Measurements from ENCODE around the gene ENPP4. TPM values are rescaled to one million over a fixed set of nuclear protein-coding genes. Genes with fewer than 3 reads are reported as not detected.
"Not testable (repeated sequence)": the region's sequence is repeated elsewhere in the genome, so short reads cannot be mapped to it uniquely, and the experiment has no call there.

ENPP4 gene
- total and polyA plus RNA-seq, 2 of the 4 experiments (the other 2 are of a cell fraction) = under 0.01 to 0.03 TPM

DNA sequence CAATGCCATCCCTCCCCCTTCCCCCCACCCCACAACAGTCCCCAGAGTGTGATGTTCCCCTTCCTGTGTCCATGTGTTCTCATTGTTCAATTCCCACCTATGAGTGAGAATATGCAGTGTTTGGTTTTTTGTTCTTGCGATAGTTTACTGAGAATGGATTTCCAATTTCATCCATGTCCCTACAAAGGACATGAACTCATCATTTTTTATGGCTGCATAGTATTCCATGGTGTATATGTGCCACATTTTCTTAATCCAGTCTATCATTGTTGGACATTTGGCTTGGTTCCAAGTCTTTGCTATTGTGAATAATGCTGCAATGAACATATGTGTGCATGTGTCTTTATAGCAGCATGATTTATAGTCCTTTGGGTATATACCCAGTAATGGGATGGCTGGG, 1.5 kb downstream of the ENPP4 start:
- H2BK5ac ChIP-seq (ENCODE audit: low read depth, low read length, poor library complexity, severe bottlenecking); H2BK120ac ChIP-seq (ENCODE audit: low read depth, low read length); H3K9me1 ChIP-seq (ENCODE audit: insufficient read depth, low read length); BruUV-seq (replicated peaks); intact Hi-C loops (cut with micrococcal nuclease); H3K9me3 ChIP-seq (ENCODE audit: control insufficient read depth, insufficient read depth, low read length); H2AFZ ChIP-seq (replicated peaks; ENCODE audit: low read length, poor library complexity); H3K79me1 ChIP-seq (ENCODE audit: low read depth in 1 of 2, low read length in 2 of 2); H3K4me3 ChIP-seq (ENCODE audit: insufficient read depth, low read depth, low read length); H3K36me3 ChIP-seq (ENCODE audit: control insufficient read depth, insufficient read depth, low read length); H3K27me3 ChIP-seq (ENCODE audit: control insufficient read depth, insufficient read depth, low read length); dilution Hi-C loops (cut with HindIII; ENCODE audit: low sequenced_read_pairs, unreplicated experiment); ATAC-seq (ENCODE audit: low read depth); H2AK5ac ChIP-seq (ENCODE audit: low read depth, low read length); POLR2A ChIA-PET (ENCODE audit: unreplicated experiment); H2BK15ac ChIP-seq (ENCODE audit: low read depth, low read length); H3K14ac ChIP-seq (replicated peaks; ENCODE audit: low read depth, low read length); in situ Hi-C loops (cut with MboI; ENCODE audit: low sequenced_read_pairs); H4K8ac ChIP-seq (ENCODE audit: low read depth in 2 of 2, low read length in 2 of 2); H3K18ac ChIP-seq (ENCODE audit: low read depth, low read length); H4K20me1 ChIP-seq (ENCODE audit: insufficient read depth, low read length); H4K91ac ChIP-seq (ENCODE audit: insufficient read depth, low read depth, low read length); H3K23ac ChIP-seq (ENCODE audit: low read depth, low read length); H3K4me1 ChIP-seq (ENCODE audit: control insufficient read depth, insufficient read depth, low read length); H3K27ac ChIP-seq (ENCODE audit: insufficient read depth, low read length); H3K9ac ChIP-seq (ENCODE audit: low read depth, low read length); H3K4me2 ChIP-seq (ENCODE audit: low read depth, low read length); H3K4ac ChIP-seq (ENCODE audit: low read depth, low read length); H3K56ac ChIP-seq (ENCODE audit: extremely low read depth, insufficient read depth, low read length); H4K5ac ChIP-seq (ENCODE audit: low read depth, low read length); H2AK9ac ChIP-seq (replicated peaks; ENCODE audit: low read depth, low read length, poor library complexity); H2BK20ac ChIP-seq (ENCODE audit: low read depth, low read length); DNase-seq; CTCF ChIA-PET: not testable (repeated sequence)
- no CpG with 5 or more reads among the region's 1 CpG for WGBS, 2 experiments (ENCODE audit: extremely low coverage in 2 of 2, insufficient read length in 1 of 2)

Data from IMR-90 (cell line).